Suprapubic skin (tissue), 4 donors: ENCODE results near the gene CELF4. TPM values are rescaled to one million over a fixed set of nuclear protein-coding genes. Genes with fewer than 3 reads are reported as not detected.
A peak's percentile ranks its signal among the peaks of the same experiment; 100 is the strongest.

Experiments used
- DNase-seq, 2 donors: peaks; one replicate each; pipeline ENCODE4 v3.0.0-alpha.2; 2019; ENCODE audit warnings: low spot score in 2 of 2
- H3K27ac ChIP-seq: fragments of 200-600 bp; sonication (generic); one replicate; pipeline ENCODE4 v1.5.1; 2019
- H3K27me3 ChIP-seq: fragments of 200-600 bp; sonication (generic); one replicate; pipeline ENCODE4 v1.5.1; 2019
- H3K36me3 ChIP-seq: fragments of 200-600 bp; sonication (generic); one replicate; pipeline ENCODE4 v1.5.1; 2019
- H3K4me1 ChIP-seq: fragments of 200-600 bp; sonication (generic); one replicate; pipeline ENCODE4 v1.5.1; 2019
- H3K4me3 ChIP-seq: fragments of 200-600 bp; sonication (generic); one replicate; pipeline ENCODE4 v1.5.1; 2019; ENCODE audit warnings: mild to moderate bottlenecking
- H3K9me3 ChIP-seq: fragments of 200-600 bp; sonication (generic); one replicate; pipeline ENCODE4 v1.5.1; 2019
- CTCF ChIP-seq, 2 donors: fragments of 200-600 bp in 1 of 2; fragments of 450-650 bp in 1 of 2; sonication (generic) in 1 of 2; IDR thresholded peaks; one replicate each; pipeline ENCODE4 v1.5.1; 2016 to 2019; ENCODE audit warnings: antibody characterized with exemption in 2 of 2, mild to moderate bottlenecking in 1 of 2, moderate library complexity in 1 of 2
- EP300 ChIP-seq: sonication (generic); formaldehyde crosslinking; IDR thresholded peaks from one replicate; pipeline ENCODE4 v1.6.1; 2017; ENCODE audit warnings: antibody characterized with exemption
- POLR2A ChIP-seq, 2 donors: fragments of 450-650 bp; IDR thresholded peaks; one replicate each; pipeline ENCODE4 v1.6.1; 2017; ENCODE audit warnings: antibody characterized with exemption in 2 of 2, mild to moderate bottlenecking in 2 of 2, moderate library complexity in 2 of 2
- POLR2AphosphoS5 ChIP-seq, 3 donors: sonication (generic); formaldehyde crosslinking; IDR thresholded peaks; one replicate each; pipeline ENCODE4 v1.6.1; 2017; ENCODE audit warnings: antibody characterized with exemption in 3 of 3
- WGBS: methylation state at CpG from one replicate; pipeline ENCODE4 v1.1.5; 2018; 5-methylcytosine and 5-hydroxymethylcytosine counted together
- total RNA-seq, 4 donors: library from RNA; depleted of rRNA; stranded (reverse); fragments of >200 nt; gene quantifications; one replicate each; pipeline ENCODE4 v1.1.0, GENCODE V29; 2016

CELF4 gene
- total RNA-seq, 4 donors from 2014 or later, result not detected

- Histone ChIP-seq H3K9me3 (no peaks in the 10 kb centered on the region), H3K27ac (no peak overlapping the region), H3K4me3 (peak overlapping the region; percentile 43), H3K36me3 (no peaks in the 10 kb centered on the region), H3K27me3 (peaks cover 16% of the 10 kb centered on the region), H3K4me1 (peaks cover 13% of the 10 kb centered on the region)
- no peak for TF ChIP-seq POLR2AphosphoS5 (IDR thresholded peaks at IDR 0.05)
- no peak for TF ChIP-seq POLR2A (IDR thresholded peaks at IDR 0.05)
- no peak for TF ChIP-seq CTCF (IDR thresholded peaks at IDR 0.05)
- DNase-seq, result peak; percentile 82 to 85
- 1% methylated on average over 27 of the region's 59 CpGs for WGBS
Measured at GRCh38 chr18:37393945-37394609, 171.5 kb downstream of the CELF4 start.

- DNase-seq, result no peak
- H3K27me3 ChIP-seq, result peaks cover 16% of the 10 kb centered on the region
- H3K4me3 ChIP-seq, result peak overlapping the region; percentile 43
- no peak overlapping the region for H3K27ac ChIP-seq
- no peaks in the 10 kb centered on the region for H3K9me3 ChIP-seq
- H3K4me1 ChIP-seq, result peaks cover 13% of the 10 kb centered on the region
- 36% methylated on average over 6 of the region's 6 CpGs for whole genome bisulfite sequencing
- no peak for TF ChIP-seq POLR2A (IDR thresholded peaks at IDR 0.05)
- TF ChIP-seq CTCF (IDR thresholded peaks at IDR 0.05), result no peak
- no peak for TF ChIP-seq POLR2AphosphoS5 (IDR thresholded peaks at IDR 0.05)
- no peak for TF ChIP-seq EP300
- no peaks in the 10 kb centered on the region for H3K36me3 ChIP-seq
Measured at GRCh38 chr18:37393221-37393827, 172.3 kb downstream of the CELF4 start.

- 90% methylated on average over 3 of the region's 3 CpGs for WGBS
- Histone ChIP-seq H3K4me3 (no peak overlapping the region), H3K36me3 (no peaks in the 10 kb centered on the region), H3K9me3 (no peaks in the 10 kb centered on the region), H3K27ac (no peak overlapping the region), H3K4me1 (peaks cover 13% of the 10 kb centered on the region), H3K27me3 (peaks cover 16% of the 10 kb centered on the region)
- TF ChIP-seq POLR2A (IDR thresholded peaks at IDR 0.05) (no peak), EP300 (no peak), CTCF (IDR thresholded peaks at IDR 0.05) (no peak), POLR2AphosphoS5 (IDR thresholded peaks at IDR 0.05) (no peak)
- DNase-seq, result no peak
Measured at GRCh38 chr18:37392648-37393047, 172.9 kb downstream of the CELF4 start.

- H3K36me3 ChIP-seq, result no peaks in the 10 kb centered on the region
- no peak overlapping the region for H3K27ac ChIP-seq
- H3K4me1 ChIP-seq, result peaks cover 13% of the 10 kb centered on the region
- H3K27me3 ChIP-seq, result peaks cover 16% of the 10 kb centered on the region
- WGBS, result 92% methylated on average over 16 of the region's 16 CpGs
- DNase-seq, result no peak
- no peak overlapping the region for H3K4me3 ChIP-seq
- TF ChIP-seq EP300 (no peak), POLR2AphosphoS5 (IDR thresholded peaks at IDR 0.05) (no peak), CTCF (IDR thresholded peaks at IDR 0.05) (no peak), POLR2A (IDR thresholded peaks at IDR 0.05) (no peak)
- no peaks in the 10 kb centered on the region for H3K9me3 ChIP-seq
Measured at GRCh38 chr18:37391698-37392548, 173.7 kb downstream of the CELF4 start.

- H3K4me1 ChIP-seq, result peaks cover 13% of the 10 kb centered on the region
- TF ChIP-seq EP300 (no peak), CTCF (IDR thresholded peaks at IDR 0.05) (no peak), POLR2A (IDR thresholded peaks at IDR 0.05) (no peak), POLR2AphosphoS5 (IDR thresholded peaks at IDR 0.05) (no peak)
- H3K4me3 ChIP-seq, result no peak overlapping the region
- no peak overlapping the region for H3K27ac ChIP-seq
- no peaks in the 10 kb centered on the region for H3K9me3 ChIP-seq
- H3K36me3 ChIP-seq, result no peaks in the 10 kb centered on the region
- peaks cover 16% of the 10 kb centered on the region for H3K27me3 ChIP-seq
- 78% methylated on average over 4 of the region's 4 CpGs for WGBS
- no peak for DNase-seq
Measured at GRCh38 chr18:37391156-37391555, 174.4 kb downstream of the CELF4 start.
